IMR-90 (cell line): ENCODE results near the gene MYO3B. TPM values are rescaled to one million over a fixed set of nuclear protein-coding genes. Genes with fewer than 3 reads are reported as not detected.

Experiments used
- ATAC-seq: fragments of 200-7000 bp; cut with Tn5 transposase; 2 replicates; pipeline ENCODE4 v1.9.1; 2020; ENCODE audit warnings: low read depth, mild to moderate bottlenecking, moderate library complexity
- BruUV-seq: library from RNA; stranded (reverse); fragments of 400-500 nt; replicated peaks from 2 replicates; lab custom pipeline; 2021; lab: Mats Ljungman, UMichigan
- CTCF ChIA-PET: fragments of 300-600 bp; formaldehyde crosslinking; extraction: SDS; loops from one replicate; lab custom pipeline; 2021; ENCODE audit warnings: antibody characterized with exemption; lab: Yijun Ruan, JAX
- POLR2A ChIA-PET: fragments of 300-600 bp; sonication (Branson Sonifier 250); formaldehyde crosslinking; loops from one replicate; lab custom pipeline; 2022; ENCODE audit warnings: antibody characterized with exemption; ENCODE audit not compliant: unreplicated experiment; lab: Charles Lee
- DNase-seq: peaks from one replicate; pipeline ENCODE4 v3.0.0; 2013
- H2AFZ ChIP-seq: replicated peaks from 2 replicates; pipeline ENCODE3; 2013; ENCODE audit warnings: low read length, mild to moderate bottlenecking; ENCODE audit not compliant: poor library complexity
- H2AK5ac ChIP-seq: 2 replicates; pipeline ENCODE4 v1.6.1; 2013; ENCODE audit warnings: low read depth, low read length, inconsistent platforms
- H2AK9ac ChIP-seq: replicated peaks from 2 replicates; pipeline ENCODE3; 2013; ENCODE audit warnings: mild to moderate bottlenecking, low read depth, low read length, moderate library complexity; ENCODE audit not compliant: poor library complexity
- H2BK120ac ChIP-seq: 2 replicates; pipeline ENCODE4 v1.6.1; 2013; ENCODE audit warnings: low read depth, low read length, inconsistent platforms
- H2BK15ac ChIP-seq: 3 replicates; pipeline ENCODE4 v1.6.1; 2013; ENCODE audit warnings: low read depth, low read length, inconsistent platforms
- H2BK20ac ChIP-seq: 2 replicates; pipeline ENCODE4 v1.6.1; 2013; ENCODE audit warnings: low read depth, mild to moderate bottlenecking, inconsistent platforms, low read length, moderate library complexity
- H2BK5ac ChIP-seq: 2 replicates; pipeline ENCODE4 v1.6.1; 2013; ENCODE audit warnings: mild to moderate bottlenecking, low read depth, low read length, inconsistent platforms; ENCODE audit not compliant: poor library complexity, severe bottlenecking
- H3K14ac ChIP-seq: replicated peaks from 2 replicates; pipeline ENCODE4 v1.6.1; 2013; ENCODE audit warnings: low read depth, low read length, inconsistent platforms
- H3K18ac ChIP-seq: 2 replicates; pipeline ENCODE4 v1.6.1; 2013; ENCODE audit warnings: low read depth, low read length, control low read depth
- H3K23ac ChIP-seq: 2 replicates; pipeline ENCODE4 v1.6.1; 2013; ENCODE audit warnings: low read depth, low read length, inconsistent platforms
- H3K27ac ChIP-seq: 2 replicates; pipeline ENCODE4 v1.5.1; 2013; ENCODE audit warnings: mild to moderate bottlenecking, control low read depth, low read length; ENCODE audit not compliant: insufficient read depth
- H3K27me3 ChIP-seq: 2 replicates; pipeline ENCODE4 v1.6.1; 2013; ENCODE audit warnings: low read length; ENCODE audit not compliant: control insufficient read depth, insufficient read depth
- H3K36me3 ChIP-seq: 2 replicates; pipeline ENCODE4 v1.6.1; 2013; ENCODE audit warnings: low read length, mixed read lengths; ENCODE audit not compliant: control insufficient read depth, insufficient read depth
- H3K4ac ChIP-seq: 2 replicates; pipeline ENCODE4 v1.6.1; 2013; ENCODE audit warnings: low read depth, low read length, inconsistent platforms
- H3K4me1 ChIP-seq: 2 replicates; pipeline ENCODE4 v1.6.1; 2013; ENCODE audit warnings: low read length, mixed read lengths; ENCODE audit not compliant: control insufficient read depth, insufficient read depth
- H3K4me2 ChIP-seq: 2 replicates; pipeline ENCODE4 v1.6.1; 2013; ENCODE audit warnings: low read depth, mild to moderate bottlenecking, control low read depth, low read length, moderate library complexity
- H3K4me3 ChIP-seq: 2 replicates; pipeline ENCODE4 v1.5.1; 2013; ENCODE audit warnings: low read depth, mild to moderate bottlenecking, control low read depth, low read length, moderate library complexity; ENCODE audit not compliant: insufficient read depth
- H3K56ac ChIP-seq: 2 replicates; pipeline ENCODE4 v1.6.1; 2013; ENCODE audit warnings: low read length, inconsistent platforms; ENCODE audit not compliant: insufficient read depth; ENCODE audit errors: extremely low read depth
- H3K79me1 ChIP-seq, 2 experiments: 2 replicates each; pipeline ENCODE4 v1.6.1; 2013; ENCODE audit warnings: low read length in 2 of 2, inconsistent platforms in 1 of 2, low read depth in 1 of 2
- H3K9ac ChIP-seq: 2 replicates; pipeline ENCODE4 v1.6.1; 2013; ENCODE audit warnings: low read depth, low read length, control low read depth
- H3K9me1 ChIP-seq: 2 replicates; pipeline ENCODE4 v1.6.1; 2013; ENCODE audit warnings: low read length, inconsistent platforms; ENCODE audit not compliant: insufficient read depth
- H3K9me3 ChIP-seq: 2 replicates; pipeline ENCODE4 v1.6.1; 2013; ENCODE audit warnings: low read length; ENCODE audit not compliant: control insufficient read depth, insufficient read depth
- H4K20me1 ChIP-seq: 2 replicates; pipeline ENCODE4 v1.6.1; 2013; ENCODE audit warnings: low read length, inconsistent platforms; ENCODE audit not compliant: insufficient read depth
- H4K5ac ChIP-seq: 2 replicates; pipeline ENCODE4 v1.6.1; 2013; ENCODE audit warnings: mild to moderate bottlenecking, low read depth, low read length, control low read depth
- H4K8ac ChIP-seq, 2 experiments: 2 replicates each; pipeline ENCODE4 v1.6.1; 2013; ENCODE audit warnings: low read depth in 2 of 2, low read length in 2 of 2, control low read depth in 1 of 2, inconsistent platforms in 1 of 2
- H4K91ac ChIP-seq: 2 replicates; pipeline ENCODE4 v1.6.1; 2013; ENCODE audit warnings: low read depth, low read length, inconsistent platforms; ENCODE audit not compliant: insufficient read depth
- FOS ChIP-seq: fragments of 150-350 bp; IDR thresholded peaks from 2 replicates; pipeline ENCODE4 v1.6.1; 2016; ENCODE audit warnings: low read depth, low read length
- MAFK ChIP-seq: IDR thresholded peaks from 2 replicates; pipeline ENCODE4 v1.6.1; 2012; ENCODE audit warnings: low read depth, low read length, improper control_type of control experiment
- NFE2L2 ChIP-seq: fragments of 150-350 bp; IDR thresholded peaks from 2 replicates; pipeline ENCODE4 v1.6.1; 2016; ENCODE audit warnings: low read depth, mild to moderate bottlenecking, low read length
- RCOR1 ChIP-seq: IDR thresholded peaks from 2 replicates; pipeline ENCODE4 v1.6.1; 2012; ENCODE audit warnings: mild to moderate bottlenecking, low read length, improper control_type of control experiment; ENCODE audit not compliant: insufficient replicate concordance
- SMC3 ChIP-seq: fragments of 150-350 bp; IDR thresholded peaks from 2 replicates; pipeline ENCODE4 v1.6.1; 2016; ENCODE audit warnings: low read depth, mild to moderate bottlenecking, antibody characterized with exemption, low read length, moderate library complexity
- WGBS, 2 experiments: methylation state at CpG; one replicate each; pipeline versions ENCODE4 v1.1.5 to v1.1.7; 2013; ENCODE audit warnings: missing lambda C conversion rate in 2 of 2; ENCODE audit not compliant: insufficient read length in 1 of 2; ENCODE audit errors: extremely low coverage in 2 of 2; 5-methylcytosine and 5-hydroxymethylcytosine counted together
- dilution Hi-C: fragments of 300-500 bp; cut with HindIII; formaldehyde crosslinking; loops from one replicate; pipeline ENCODE4 v1.14.3; 2018; ENCODE audit warnings: low sequenced_read_pairs; ENCODE audit not compliant: unreplicated experiment
- in situ Hi-C: fragments of 300-500 bp; cut with MboI; formaldehyde crosslinking; loops from 3 replicates; pipeline ENCODE4 v1.14.3; 2019; ENCODE audit warnings: low sequenced_read_pairs, inconsistent platforms, mixed read lengths
- intact Hi-C: fragments of 100-400 bp; cut with micrococcal nuclease; formaldehyde crosslinking; loops from 2 replicates; pipeline ENCODE4 v1.10.0; 2022
- polyA plus RNA-seq, 3 experiments: library from polyadenylated mRNA; depleted of rRNA; stranded (reverse); fragments of >200 nt; gene quantifications; 2 replicates each; pipeline ENCODE4 v1.2.3, GENCODE V29; 2012; ENCODE audit warnings: low replicate concordance in 1 of 3
- total RNA-seq: library from RNA; depleted of rRNA; stranded (reverse); fragments of >200 nt; gene quantifications from 2 replicates; pipeline ENCODE4 v1.2.3, GENCODE V29; 2012
- TF ChIP-seq, protein P1 (sequence below): fragments of 150-350 bp; IDR thresholded peaks from 2 replicates; pipeline ENCODE4 v1.6.1; 2017; ENCODE audit warnings: mild to moderate bottlenecking, antibody characterized with exemption, low read length, low read depth
- TF ChIP-seq, protein P2 (sequence below): fragments of 150-350 bp; IDR thresholded peaks from 2 replicates; pipeline ENCODE4 v1.6.1; 2016; ENCODE audit warnings: low read depth, mild to moderate bottlenecking, low read length, moderate library complexity, borderline replicate concordance
- TF ChIP-seq, protein P3 (sequence below): conservative IDR thresholded peaks from 2 replicates; pipeline ENCODE4 v1.5.1; 2012; ENCODE audit warnings: mild to moderate bottlenecking, low read depth, low read length, improper control_type of control experiment

MYO3B gene
- total and polyA plus RNA-seq, 2 of the 4 experiments (the other 2 are of a cell fraction): 0.02 TPM; not detected in 1

DNA sequence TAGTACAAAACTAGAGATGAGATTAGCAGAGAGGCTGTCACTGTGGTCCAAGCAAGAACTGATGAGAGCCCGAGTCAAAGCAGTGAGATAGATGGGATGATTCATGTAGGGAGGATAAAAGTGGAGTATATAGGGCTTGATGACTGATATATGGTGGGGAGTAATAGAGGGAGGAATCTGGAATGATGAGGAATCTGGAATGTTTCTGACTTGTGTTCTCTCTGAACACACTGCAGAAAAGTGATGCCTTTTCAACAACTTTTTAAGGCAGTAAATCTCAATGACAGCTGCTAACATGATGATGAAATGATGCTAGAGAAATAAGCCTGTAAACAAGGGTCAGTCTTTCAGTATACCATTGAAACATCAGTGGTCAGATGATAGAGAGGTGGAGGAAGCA is 393.7 kb downstream of the MYO3B start:
- no peak overlapping the region for H3K27ac ChIP-seq
- no peak for DNase-seq
- no peak overlapping the region for H3K4ac ChIP-seq
- H2AK9ac ChIP-seq: no peak overlapping the region
- ChIA-PET CTCF (interaction anchor here (1.0 kb wide), 1 partner anchor 14 kb away, joined by 3 read pairs; no protein-coding TSS in a partner anchor), POLR2A (no interaction called here)
- H4K5ac ChIP-seq: no peak overlapping the region
- no peak overlapping the region for H2BK5ac ChIP-seq
- no peak overlapping the region for H3K4me3 ChIP-seq
- no peaks in the 10 kb centered on the region for H3K79me1 ChIP-seq
- H2BK15ac ChIP-seq: no peak overlapping the region
- no peaks in the 10 kb centered on the region for H3K4me1 ChIP-seq
- intact Hi-C loops (no loop called here), in situ Hi-C loops (no loop called here), dilution Hi-C loops (no loop called here)
- no peak overlapping the region for H3K23ac ChIP-seq
- no peaks in the 10 kb centered on the region for H3K36me3 ChIP-seq
- H3K18ac ChIP-seq: no peak overlapping the region
- no peak overlapping the region for H3K9ac ChIP-seq
- 40% methylated on average over 1 of the region's 1 CpG; no CpG with 5 or more reads in 1 of the 2 experiments for WGBS, 2 experiments
- H3K9me3 ChIP-seq: no peaks in the 10 kb centered on the region
- H2BK120ac ChIP-seq: no peak overlapping the region
- no peaks in the 10 kb centered on the region; the same call in 1 of the 2 replicates for H3K27me3 ChIP-seq
- H4K8ac ChIP-seq: no peak overlapping the region
- no peak overlapping the region for H4K91ac ChIP-seq
- H3K9me1 ChIP-seq: no peaks in the 10 kb centered on the region
- H2BK20ac ChIP-seq: no peak overlapping the region
- H2AFZ ChIP-seq: no peak overlapping the region
- no peak overlapping the region for H3K14ac ChIP-seq
- H4K20me1 ChIP-seq: no peaks in the 10 kb centered on the region
- no peak for ATAC-seq
- TF ChIP-seq, protein P1, sequence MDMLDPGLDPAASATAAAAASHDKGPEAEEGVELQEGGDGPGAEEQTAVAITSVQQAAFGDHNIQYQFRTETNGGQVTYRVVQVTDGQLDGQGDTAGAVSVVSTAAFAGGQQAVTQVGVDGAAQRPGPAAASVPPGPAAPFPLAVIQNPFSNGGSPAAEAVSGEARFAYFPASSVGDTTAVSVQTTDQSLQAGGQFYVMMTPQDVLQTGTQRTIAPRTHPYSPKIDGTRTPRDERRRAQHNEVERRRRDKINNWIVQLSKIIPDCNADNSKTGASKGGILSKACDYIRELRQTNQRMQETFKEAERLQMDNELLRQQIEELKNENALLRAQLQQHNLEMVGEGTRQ: no peak
- no peak for TF ChIP-seq SMC3
- no peak for TF ChIP-seq MAFK
- no peak for TF ChIP-seq FOS
- TF ChIP-seq, protein P2, sequence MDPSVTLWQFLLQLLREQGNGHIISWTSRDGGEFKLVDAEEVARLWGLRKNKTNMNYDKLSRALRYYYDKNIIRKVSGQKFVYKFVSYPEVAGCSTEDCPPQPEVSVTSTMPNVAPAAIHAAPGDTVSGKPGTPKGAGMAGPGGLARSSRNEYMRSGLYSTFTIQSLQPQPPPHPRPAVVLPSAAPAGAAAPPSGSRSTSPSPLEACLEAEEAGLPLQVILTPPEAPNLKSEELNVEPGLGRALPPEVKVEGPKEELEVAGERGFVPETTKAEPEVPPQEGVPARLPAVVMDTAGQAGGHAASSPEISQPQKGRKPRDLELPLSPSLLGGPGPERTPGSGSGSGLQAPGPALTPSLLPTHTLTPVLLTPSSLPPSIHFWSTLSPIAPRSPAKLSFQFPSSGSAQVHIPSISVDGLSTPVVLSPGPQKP: no peak
- TF ChIP-seq, protein P3, sequence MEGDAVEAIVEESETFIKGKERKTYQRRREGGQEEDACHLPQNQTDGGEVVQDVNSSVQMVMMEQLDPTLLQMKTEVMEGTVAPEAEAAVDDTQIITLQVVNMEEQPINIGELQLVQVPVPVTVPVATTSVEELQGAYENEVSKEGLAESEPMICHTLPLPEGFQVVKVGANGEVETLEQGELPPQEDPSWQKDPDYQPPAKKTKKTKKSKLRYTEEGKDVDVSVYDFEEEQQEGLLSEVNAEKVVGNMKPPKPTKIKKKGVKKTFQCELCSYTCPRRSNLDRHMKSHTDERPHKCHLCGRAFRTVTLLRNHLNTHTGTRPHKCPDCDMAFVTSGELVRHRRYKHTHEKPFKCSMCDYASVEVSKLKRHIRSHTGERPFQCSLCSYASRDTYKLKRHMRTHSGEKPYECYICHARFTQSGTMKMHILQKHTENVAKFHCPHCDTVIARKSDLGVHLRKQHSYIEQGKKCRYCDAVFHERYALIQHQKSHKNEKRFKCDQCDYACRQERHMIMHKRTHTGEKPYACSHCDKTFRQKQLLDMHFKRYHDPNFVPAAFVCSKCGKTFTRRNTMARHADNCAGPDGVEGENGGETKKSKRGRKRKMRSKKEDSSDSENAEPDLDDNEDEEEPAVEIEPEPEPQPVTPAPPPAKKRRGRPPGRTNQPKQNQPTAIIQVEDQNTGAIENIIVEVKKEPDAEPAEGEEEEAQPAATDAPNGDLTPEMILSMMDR: no peak
- TF ChIP-seq NFE2L2: no peak
- no peak for TF ChIP-seq RCOR1
- no TSS peak for BruUV-seq
- H3K4me2 ChIP-seq: no peak overlapping the region
- H2AK5ac ChIP-seq: no peak overlapping the region
- no peak overlapping the region for H3K56ac ChIP-seq
